ENCODE measurements around the gene PHKA2.

PHKA2 gene

GRCh38 chrX:18924507-18925088 lies 59.3 kb downstream of the PHKA2 start:
- no peak overlapping the region for H3K4me3 ChIP-seq (replicated peaks; ENCODE audit: low read depth, low read length)
- TF ChIP-seq, protein P1, sequence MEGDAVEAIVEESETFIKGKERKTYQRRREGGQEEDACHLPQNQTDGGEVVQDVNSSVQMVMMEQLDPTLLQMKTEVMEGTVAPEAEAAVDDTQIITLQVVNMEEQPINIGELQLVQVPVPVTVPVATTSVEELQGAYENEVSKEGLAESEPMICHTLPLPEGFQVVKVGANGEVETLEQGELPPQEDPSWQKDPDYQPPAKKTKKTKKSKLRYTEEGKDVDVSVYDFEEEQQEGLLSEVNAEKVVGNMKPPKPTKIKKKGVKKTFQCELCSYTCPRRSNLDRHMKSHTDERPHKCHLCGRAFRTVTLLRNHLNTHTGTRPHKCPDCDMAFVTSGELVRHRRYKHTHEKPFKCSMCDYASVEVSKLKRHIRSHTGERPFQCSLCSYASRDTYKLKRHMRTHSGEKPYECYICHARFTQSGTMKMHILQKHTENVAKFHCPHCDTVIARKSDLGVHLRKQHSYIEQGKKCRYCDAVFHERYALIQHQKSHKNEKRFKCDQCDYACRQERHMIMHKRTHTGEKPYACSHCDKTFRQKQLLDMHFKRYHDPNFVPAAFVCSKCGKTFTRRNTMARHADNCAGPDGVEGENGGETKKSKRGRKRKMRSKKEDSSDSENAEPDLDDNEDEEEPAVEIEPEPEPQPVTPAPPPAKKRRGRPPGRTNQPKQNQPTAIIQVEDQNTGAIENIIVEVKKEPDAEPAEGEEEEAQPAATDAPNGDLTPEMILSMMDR (IDR thresholded peaks at IDR 0.05; ENCODE audit: low read depth, low read length, missing control alignments), result no peak
- DNase-seq (ENCODE audit: extremely low read depth, low read depth), result no peak

DNA sequence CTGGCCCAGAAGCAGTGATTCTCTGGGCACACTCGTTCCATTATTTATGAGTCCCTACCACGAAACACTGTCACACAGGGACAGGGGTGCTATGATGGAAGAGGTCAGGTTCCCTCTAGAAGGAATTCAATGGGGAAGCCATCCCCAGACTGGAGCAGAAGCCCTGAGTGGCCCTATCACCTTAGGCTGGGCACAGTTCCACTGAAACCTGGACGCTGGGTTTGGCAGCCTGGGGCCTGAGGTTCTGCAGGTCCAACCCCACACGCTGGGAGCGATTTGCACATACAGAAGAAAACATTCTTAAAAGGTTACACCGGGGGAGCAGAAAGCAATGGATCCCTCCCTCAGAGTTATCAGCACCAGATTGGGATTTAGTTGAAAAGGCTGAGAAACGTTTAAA lies 63.3 kb downstream of the PHKA2 start:
- no peak overlapping the region for H3K4me3 ChIP-seq (replicated peaks; ENCODE audit: low read depth, low read length)
- no peak for DNase-seq (ENCODE audit: extremely low read depth, low read depth)
- TF ChIP-seq, protein P1 (IDR thresholded peaks at IDR 0.05; ENCODE audit: low read depth, low read length, missing control alignments), result no peak

GRCh38 chrX:18920079-18920478 lies 63.8 kb downstream of the PHKA2 start:
- no peak overlapping the region for H3K4me3 ChIP-seq (replicated peaks; ENCODE audit: low read depth, low read length)
- no peak for DNase-seq (ENCODE audit: extremely low read depth, low read depth)
- TF ChIP-seq, protein P1 (IDR thresholded peaks at IDR 0.05; ENCODE audit: low read depth, low read length, missing control alignments), result no peak

DNA sequence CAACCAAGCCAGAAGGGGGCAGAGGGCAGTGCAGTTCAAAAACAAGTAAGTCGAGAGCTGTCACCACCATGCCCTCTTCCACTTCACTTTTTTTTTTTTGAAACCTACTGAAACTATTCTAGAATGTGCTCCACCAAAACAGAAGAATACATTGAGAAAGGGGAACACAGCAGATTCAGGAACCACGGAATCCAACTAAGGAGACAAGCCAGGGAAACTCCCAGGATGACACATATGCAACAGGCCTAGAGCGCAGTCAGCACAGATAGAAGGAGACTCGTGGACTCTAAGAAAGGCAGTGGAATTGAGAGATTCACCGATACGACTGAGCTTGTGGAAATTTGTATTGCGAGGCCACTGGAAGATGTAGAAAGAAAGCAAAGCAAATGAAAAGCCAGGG lies 66.1 kb downstream of the PHKA2 start:
- TF ChIP-seq, protein P1 (IDR thresholded peaks at IDR 0.05; ENCODE audit: low read depth, low read length, missing control alignments), result no peak
- no peak for DNase-seq (ENCODE audit: extremely low read depth, low read depth)
- no peak overlapping the region for H3K4me3 ChIP-seq (replicated peaks; ENCODE audit: low read depth, low read length)

DNA sequence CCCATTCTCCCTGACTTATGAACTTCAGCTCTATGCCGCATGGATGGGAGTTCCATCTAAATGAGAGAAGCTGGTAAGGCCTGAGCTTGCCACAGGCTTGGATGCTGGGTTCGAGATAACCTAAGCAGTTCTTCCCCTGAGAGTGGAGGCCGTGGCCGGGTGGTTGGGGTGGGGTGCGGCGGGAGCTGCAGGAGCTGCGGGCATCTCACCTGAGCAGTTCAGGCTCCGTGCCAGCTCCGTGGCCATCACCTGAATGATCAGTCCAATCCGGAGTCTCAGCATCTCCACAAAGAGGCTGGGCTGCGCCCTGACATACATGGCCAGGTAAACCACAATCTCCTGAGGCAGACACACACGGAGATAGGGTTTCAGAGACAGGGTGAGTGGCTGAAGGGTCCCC lies 77.6 kb downstream of the PHKA2 start:
- no peak for DNase-seq (ENCODE audit: extremely low read depth, low read depth)
- no peak overlapping the region for H3K4me3 ChIP-seq (replicated peaks; ENCODE audit: low read depth, low read length)
- TF ChIP-seq, protein P1 (IDR thresholded peaks at IDR 0.05; ENCODE audit: low read depth, low read length, missing control alignments), result no peak

- TF ChIP-seq, protein P1 (IDR thresholded peaks at IDR 0.05; ENCODE audit: low read depth, low read length, missing control alignments), result no peak
- no peak overlapping the region for H3K4me3 ChIP-seq (replicated peaks; ENCODE audit: low read depth, low read length)
- no peak for DNase-seq (ENCODE audit: extremely low read depth, low read depth)
Measured at GRCh38 chrX:18900401-18900976, 83.4 kb downstream of the PHKA2 start.

Data from HFF-Myc (cell line).